Esophagus muscularis mucosa (tissue), 4 donors: ENCODE results near the gene OCLN. TPM values are rescaled to one million over a fixed set of nuclear protein-coding genes. Genes with fewer than 3 reads are reported as not detected.
"Not testable (repeated sequence)": the region's sequence is repeated elsewhere in the genome, so short reads cannot be mapped to it uniquely, and the experiment has no call there.

Source experiments
- DNase-seq: peaks from one replicate; pipeline ENCODE4 v3.0.0-alpha.2; 2017; ENCODE audit errors: extremely low spot score
- H3K27ac ChIP-seq, 4 donors: fragments of 200-600 bp; sonication (generic); replicated peaks in 1 of 4; 1 replicate in 3 of 4; 2 replicates in 1 of 4; pipeline ENCODE4 v1.5.1; 2016 to 2019; ENCODE audit warnings: mild to moderate bottlenecking in 1 of 4
- H3K27me3 ChIP-seq, 4 donors: fragments of 200-600 bp; sonication (generic); one replicate each; pipeline versions ENCODE4 v1.5.1 to v1.6.0; 2016 to 2019
- H3K36me3 ChIP-seq, 4 donors: fragments of 200-600 bp; sonication (generic); one replicate each; pipeline ENCODE4 v1.5.1; 2016 to 2019
- H3K4me1 ChIP-seq, 4 donors: fragments of 200-600 bp; sonication (generic); one replicate each; pipeline ENCODE4 v1.5.1; 2016 to 2019
- H3K4me3 ChIP-seq, 4 donors: fragments of 200-600 bp; sonication (generic); 1 replicate in 2 of 4; 2 replicates in 2 of 4; pipeline ENCODE4 v1.5.1; 2016 to 2019; ENCODE audit warnings: mild to moderate bottlenecking in 4 of 4, moderate library complexity in 1 of 4
- H3K9me3 ChIP-seq, 4 donors: fragments of 200-600 bp; sonication (generic); 1 replicate in 3 of 4; 2 replicates in 1 of 4; pipeline ENCODE4 v1.5.1; 2016 to 2019
- EP300 ChIP-seq: sonication (generic); formaldehyde crosslinking; IDR thresholded peaks from one replicate; pipeline ENCODE4 v1.6.1; 2017; ENCODE audit warnings: antibody characterized with exemption
- POLR2A ChIP-seq: fragments of 450-650 bp; IDR thresholded peaks from one replicate; pipeline ENCODE4 v1.6.1; 2017; ENCODE audit warnings: antibody characterized with exemption, moderate library complexity, mild to moderate bottlenecking, low read depth
- POLR2AphosphoS5 ChIP-seq, 2 donors: sonication (generic); formaldehyde crosslinking; IDR thresholded peaks; one replicate each; pipeline ENCODE4 v1.6.1; 2017; ENCODE audit warnings: antibody characterized with exemption in 2 of 2
- WGBS: methylation state at CpG from one replicate; pipeline ENCODE4 v1.1.5; 2018; 5-methylcytosine and 5-hydroxymethylcytosine counted together
- intact Hi-C: fragments of 100-400 bp; cut with DNase I; formaldehyde crosslinking; loops from one replicate; pipeline ENCODE4 v1.15.1; 2023
- total RNA-seq, 4 donors: library from RNA; depleted of rRNA; stranded (reverse); fragments of >200 nt; gene quantifications; one replicate each; pipeline versions ENCODE4 v1.1.0 to v1.2.1, GENCODE V29; 2016
- TF ChIP-seq, protein P1 (sequence below), 3 experiments: fragments of 200-600 bp in 2 of 3; fragments of 450-650 bp in 1 of 3; sonication (generic) in 2 of 3; IDR thresholded peaks; one replicate each; pipeline ENCODE4 v1.5.1; 2017 to 2019; ENCODE audit warnings: antibody characterized with exemption in 3 of 3, mild to moderate bottlenecking in 2 of 3, moderate library complexity in 1 of 3

OCLN gene
- total RNA-seq, 4 donors from 2014 or later = 0.83 to 4.2 (median 1.8) TPM

DNA sequence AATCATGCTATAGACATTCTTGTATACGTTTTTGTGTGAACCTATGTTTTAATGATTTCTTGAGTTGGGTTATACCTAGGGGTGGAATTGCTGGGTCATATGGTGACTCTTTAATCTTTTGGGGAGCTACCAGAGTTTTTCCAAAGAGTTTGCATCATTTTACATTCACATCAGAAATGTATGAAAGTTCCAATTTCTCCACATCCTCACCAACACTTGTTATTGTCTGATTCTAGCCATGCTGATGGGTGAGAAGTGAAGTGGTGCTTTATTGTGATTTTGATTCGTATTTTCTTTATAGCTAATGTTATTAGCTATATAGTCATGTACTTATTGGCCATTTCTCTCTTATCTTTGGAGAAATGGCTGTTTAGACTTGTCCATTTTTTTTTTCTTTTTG lies 18.1 kb downstream of the OCLN start:
- no peak overlapping the region for H3K4me3 ChIP-seq
- no peaks in the 10 kb centered on the region for H3K9me3 ChIP-seq
- no peaks in the 10 kb centered on the region for H3K27me3 ChIP-seq
- no peak overlapping the region for H3K27ac ChIP-seq
- 76% methylated on average over 2 of the region's 2 CpGs for WGBS
- DNase-seq = no peak
- intact Hi-C loops = no loop called here
- no peaks in the 10 kb centered on the region for H3K36me3 ChIP-seq
- no peak for TF ChIP-seq POLR2AphosphoS5 (IDR thresholded peaks at IDR 0.05)
- TF ChIP-seq, protein P1, sequence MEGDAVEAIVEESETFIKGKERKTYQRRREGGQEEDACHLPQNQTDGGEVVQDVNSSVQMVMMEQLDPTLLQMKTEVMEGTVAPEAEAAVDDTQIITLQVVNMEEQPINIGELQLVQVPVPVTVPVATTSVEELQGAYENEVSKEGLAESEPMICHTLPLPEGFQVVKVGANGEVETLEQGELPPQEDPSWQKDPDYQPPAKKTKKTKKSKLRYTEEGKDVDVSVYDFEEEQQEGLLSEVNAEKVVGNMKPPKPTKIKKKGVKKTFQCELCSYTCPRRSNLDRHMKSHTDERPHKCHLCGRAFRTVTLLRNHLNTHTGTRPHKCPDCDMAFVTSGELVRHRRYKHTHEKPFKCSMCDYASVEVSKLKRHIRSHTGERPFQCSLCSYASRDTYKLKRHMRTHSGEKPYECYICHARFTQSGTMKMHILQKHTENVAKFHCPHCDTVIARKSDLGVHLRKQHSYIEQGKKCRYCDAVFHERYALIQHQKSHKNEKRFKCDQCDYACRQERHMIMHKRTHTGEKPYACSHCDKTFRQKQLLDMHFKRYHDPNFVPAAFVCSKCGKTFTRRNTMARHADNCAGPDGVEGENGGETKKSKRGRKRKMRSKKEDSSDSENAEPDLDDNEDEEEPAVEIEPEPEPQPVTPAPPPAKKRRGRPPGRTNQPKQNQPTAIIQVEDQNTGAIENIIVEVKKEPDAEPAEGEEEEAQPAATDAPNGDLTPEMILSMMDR (IDR thresholded peaks at IDR 0.05) = no peak
- TF ChIP-seq POLR2A = no peak
- TF ChIP-seq EP300 = no peak
- H3K4me1 ChIP-seq = no peaks in the 10 kb centered on the region

DNA sequence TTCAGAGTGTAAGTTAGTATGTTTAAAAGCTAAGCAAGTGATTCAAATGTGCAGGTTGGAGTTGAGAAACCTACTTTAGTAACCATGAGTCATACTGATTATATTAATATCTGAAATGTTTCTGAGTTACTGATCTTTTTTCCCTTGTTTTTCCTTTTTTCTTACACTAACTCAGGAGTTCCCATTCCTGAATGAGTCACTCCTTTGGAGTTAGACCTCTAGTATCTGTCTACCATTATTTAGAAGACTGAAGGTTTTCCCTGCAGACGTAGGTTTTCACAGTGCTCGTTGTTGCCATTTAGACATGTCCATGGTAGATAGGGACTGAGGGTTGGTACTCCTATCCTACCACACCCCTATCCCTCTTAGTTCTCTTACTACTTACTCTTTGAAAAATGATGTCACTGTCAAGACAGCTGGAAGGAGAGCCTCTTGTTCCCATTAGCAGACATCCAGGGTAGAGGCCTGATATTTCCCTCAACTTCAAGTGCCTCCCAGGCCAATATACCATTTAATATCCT lies 20.2 kb downstream of the OCLN start:
- no peaks in the 10 kb centered on the region for H3K27me3 ChIP-seq
- DNase-seq = no peak
- intact Hi-C loops = no loop called here
- H3K27ac ChIP-seq = no peak overlapping the region
- H3K4me1 ChIP-seq = no peaks in the 10 kb centered on the region
- TF ChIP-seq EP300 (no peak), POLR2A (no peak), POLR2AphosphoS5 (IDR thresholded peaks at IDR 0.05) (no peak)
- TF ChIP-seq, protein P1 (IDR thresholded peaks at IDR 0.05) = no peak
- WGBS = 93% methylated on average over 2 of the region's 2 CpGs
- no peak overlapping the region for H3K4me3 ChIP-seq
- no peaks in the 10 kb centered on the region for H3K9me3 ChIP-seq
- no peaks in the 10 kb centered on the region for H3K36me3 ChIP-seq

DNA sequence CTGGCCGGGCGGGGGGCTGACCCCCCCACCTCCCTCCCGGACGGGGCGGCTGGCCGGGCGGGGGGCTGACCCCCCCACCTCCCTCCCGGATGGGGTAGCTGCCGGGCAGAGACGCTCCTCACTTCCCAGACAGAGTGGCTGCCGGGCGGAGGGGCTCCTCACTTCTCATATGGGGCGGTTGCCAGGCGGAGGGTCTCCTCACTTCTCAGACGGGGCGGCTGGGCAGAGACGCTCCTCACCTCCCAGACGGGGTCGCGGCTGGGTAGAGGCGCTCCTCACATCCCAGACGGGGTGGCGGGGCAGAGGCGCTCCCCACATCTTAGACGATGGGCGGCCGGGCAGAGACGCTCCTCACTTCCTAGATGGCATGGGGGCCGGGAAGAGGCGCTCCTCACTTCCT lies 23.0 kb downstream of the OCLN start:
- 91% methylated on average over 4 of the region's 30 CpGs for WGBS
- intact Hi-C loops, H3K27ac ChIP-seq, H3K4me3 ChIP-seq, H3K9me3 ChIP-seq, H3K36me3 ChIP-seq, DNase-seq, H3K4me1 ChIP-seq, H3K27me3 ChIP-seq: not testable (repeated sequence)

GRCh38 chr5:69516769-69517168 lies 24.2 kb downstream of the OCLN start:
- WGBS = 87% methylated on average over 1 of the region's 1 CpG
- intact Hi-C loops = no loop called here

GRCh38 chr5:69517763-69518212 lies 25.2 kb downstream of the OCLN start:
- intact Hi-C loops = no loop called here
- WGBS = 27% methylated on average over 4 of the region's 4 CpGs
- Histone ChIP-seq H3K27ac (no peak overlapping the region), H3K36me3 (no peaks in the 10 kb centered on the region), H3K4me3 (no peak overlapping the region), H3K27me3 (no peaks in the 10 kb centered on the region), H3K9me3 (no peaks in the 10 kb centered on the region), H3K4me1 (no peaks in the 10 kb centered on the region)
- no peak for DNase-seq
- TF ChIP-seq EP300 (no peak), POLR2AphosphoS5 (IDR thresholded peaks at IDR 0.05) (no peak), POLR2A (no peak)
- TF ChIP-seq, protein P1 (IDR thresholded peaks at IDR 0.05) = no peak

More at GRCh38 chr5:69516769-69517168, 24.2 kb downstream of the OCLN start:
- H3K4me3 ChIP-seq = no peak overlapping the region
- TF ChIP-seq EP300 (no peak), POLR2AphosphoS5 (IDR thresholded peaks at IDR 0.05) (no peak), POLR2A (no peak)
- TF ChIP-seq, protein P1 (IDR thresholded peaks at IDR 0.05) = no peak
- no peaks in the 10 kb centered on the region for H3K9me3 ChIP-seq
- no peaks in the 10 kb centered on the region for H3K4me1 ChIP-seq
- no peak overlapping the region for H3K27ac ChIP-seq
- DNase-seq = no peak
- H3K36me3 ChIP-seq = no peaks in the 10 kb centered on the region
- H3K27me3 ChIP-seq = no peaks in the 10 kb centered on the region
